Chondrocyte (in vitro differentiated cells): ENCODE measurements around the gene PSMG4. TPM values are rescaled to one million over a fixed set of nuclear protein-coding genes. Genes with fewer than 3 reads are reported as not detected.

Experiments
- DNase-seq: peaks from one replicate; pipeline ENCODE4 v3.0.0; 2021; ENCODE audit warnings: mixed read lengths, low spot score
- H3K27ac Mint-ChIP-seq: one replicate; pipeline ENCODE4 v1.8.0; 2021; ENCODE audit warnings: mild to moderate bottlenecking, moderate library complexity, mixed read lengths; ENCODE audit not compliant: unreplicated experiment
- H3K27me3 Mint-ChIP-seq: 2 replicates; pipeline ENCODE4 v1.8.0; 2021; ENCODE audit warnings: low read depth, mixed read lengths
- H3K36me3 Mint-ChIP-seq: 2 replicates; pipeline ENCODE4 v1.8.0; 2021; ENCODE audit warnings: low read depth, mixed read lengths
- H3K4me1 Mint-ChIP-seq: 2 replicates; pipeline ENCODE4 v1.8.0; 2021; ENCODE audit warnings: low read depth, mild to moderate bottlenecking, mixed read lengths
- H3K4me3 Mint-ChIP-seq: one replicate; pipeline ENCODE4 v1.8.0; 2021; ENCODE audit warnings: mild to moderate bottlenecking, moderate library complexity, mixed read lengths; ENCODE audit not compliant: unreplicated experiment
- H3K9me3 Mint-ChIP-seq: 2 replicates; pipeline ENCODE4 v1.8.0; 2021; ENCODE audit warnings: low read depth, mixed read lengths
- total RNA-seq: library from RNA; stranded (reverse); gene quantifications from 3 replicates; pipeline ENCODE4 v1.2.1, GENCODE V29; 2021
- TF ChIP-seq, protein P1 (sequence below): fragments of 200-600 bp; sonication (generic); IDR thresholded peaks from 2 replicates; pipeline ENCODE4 v1.5.0; 2021; ENCODE audit warnings: antibody characterized with exemption, mild to moderate bottlenecking, moderate library complexity

PSMG4 gene
- total RNA-seq, 1 donor from 2014 or later = 16.2 TPM

DNA sequence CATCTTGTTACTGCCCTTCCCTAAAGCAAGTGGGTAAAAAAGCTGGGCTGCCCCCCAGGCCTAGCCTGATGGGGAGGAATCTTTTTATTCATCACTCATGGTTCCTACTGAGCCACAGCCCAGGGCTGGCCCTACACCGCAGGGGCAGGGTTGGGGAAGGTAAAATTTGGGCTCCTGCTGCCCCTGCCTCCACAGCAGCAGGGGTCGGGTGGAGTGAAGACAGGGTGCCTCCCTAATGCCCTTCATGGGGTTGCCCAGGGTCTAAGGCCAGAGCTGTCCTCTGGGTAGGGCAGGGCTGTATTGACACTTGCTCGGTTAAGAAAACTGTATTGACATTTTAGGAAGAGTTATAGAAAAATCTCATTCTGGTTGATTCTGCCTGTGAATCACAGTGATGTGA is 8.9 kb upstream of the PSMG4 start:
- Mint-ChIP-seq H3K4me1 (peaks cover 43% of the 10 kb centered on the region), H3K27ac (no peak overlapping the region), H3K9me3 (peaks cover 4% of the 10 kb centered on the region), H3K27me3 (no peaks in the 10 kb centered on the region), H3K4me3 (no peak overlapping the region), H3K36me3 (no peaks in the 10 kb centered on the region)
- no peak for DNase-seq
- TF ChIP-seq, protein P1, sequence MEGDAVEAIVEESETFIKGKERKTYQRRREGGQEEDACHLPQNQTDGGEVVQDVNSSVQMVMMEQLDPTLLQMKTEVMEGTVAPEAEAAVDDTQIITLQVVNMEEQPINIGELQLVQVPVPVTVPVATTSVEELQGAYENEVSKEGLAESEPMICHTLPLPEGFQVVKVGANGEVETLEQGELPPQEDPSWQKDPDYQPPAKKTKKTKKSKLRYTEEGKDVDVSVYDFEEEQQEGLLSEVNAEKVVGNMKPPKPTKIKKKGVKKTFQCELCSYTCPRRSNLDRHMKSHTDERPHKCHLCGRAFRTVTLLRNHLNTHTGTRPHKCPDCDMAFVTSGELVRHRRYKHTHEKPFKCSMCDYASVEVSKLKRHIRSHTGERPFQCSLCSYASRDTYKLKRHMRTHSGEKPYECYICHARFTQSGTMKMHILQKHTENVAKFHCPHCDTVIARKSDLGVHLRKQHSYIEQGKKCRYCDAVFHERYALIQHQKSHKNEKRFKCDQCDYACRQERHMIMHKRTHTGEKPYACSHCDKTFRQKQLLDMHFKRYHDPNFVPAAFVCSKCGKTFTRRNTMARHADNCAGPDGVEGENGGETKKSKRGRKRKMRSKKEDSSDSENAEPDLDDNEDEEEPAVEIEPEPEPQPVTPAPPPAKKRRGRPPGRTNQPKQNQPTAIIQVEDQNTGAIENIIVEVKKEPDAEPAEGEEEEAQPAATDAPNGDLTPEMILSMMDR = no peak

DNA sequence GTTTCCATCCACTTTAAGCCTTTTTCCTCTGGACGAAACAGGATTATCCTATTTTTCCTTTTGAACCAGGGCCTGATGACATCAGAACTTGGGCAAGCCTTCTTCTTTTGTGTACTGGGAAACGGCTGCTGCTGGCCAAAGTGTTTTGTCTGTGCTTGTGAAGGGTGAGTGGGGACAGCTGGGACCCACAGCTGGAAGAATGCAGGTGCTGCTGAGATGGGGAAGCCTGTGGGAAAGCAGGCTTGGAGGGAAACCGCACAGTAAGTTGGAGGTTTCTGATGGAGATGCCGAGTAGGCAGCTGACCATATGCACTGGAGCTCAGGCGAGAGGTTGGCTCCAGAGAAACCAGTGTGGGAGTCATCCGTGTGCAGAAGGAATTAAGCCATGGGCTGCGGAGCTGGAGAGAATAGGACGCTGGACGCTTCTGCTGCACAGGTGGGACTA is 8.5 kb upstream of the PSMG4 start:
- no peaks in the 10 kb centered on the region for H3K36me3 Mint-ChIP-seq
- H3K9me3 Mint-ChIP-seq = peaks cover 4% of the 10 kb centered on the region
- TF ChIP-seq, protein P1 = no peak
- no peak overlapping the region for H3K27ac Mint-ChIP-seq
- no peaks in the 10 kb centered on the region for H3K27me3 Mint-ChIP-seq
- no peak for DNase-seq
- no peak overlapping the region for H3K4me3 Mint-ChIP-seq
- H3K4me1 Mint-ChIP-seq = peaks cover 43% of the 10 kb centered on the region

DNA sequence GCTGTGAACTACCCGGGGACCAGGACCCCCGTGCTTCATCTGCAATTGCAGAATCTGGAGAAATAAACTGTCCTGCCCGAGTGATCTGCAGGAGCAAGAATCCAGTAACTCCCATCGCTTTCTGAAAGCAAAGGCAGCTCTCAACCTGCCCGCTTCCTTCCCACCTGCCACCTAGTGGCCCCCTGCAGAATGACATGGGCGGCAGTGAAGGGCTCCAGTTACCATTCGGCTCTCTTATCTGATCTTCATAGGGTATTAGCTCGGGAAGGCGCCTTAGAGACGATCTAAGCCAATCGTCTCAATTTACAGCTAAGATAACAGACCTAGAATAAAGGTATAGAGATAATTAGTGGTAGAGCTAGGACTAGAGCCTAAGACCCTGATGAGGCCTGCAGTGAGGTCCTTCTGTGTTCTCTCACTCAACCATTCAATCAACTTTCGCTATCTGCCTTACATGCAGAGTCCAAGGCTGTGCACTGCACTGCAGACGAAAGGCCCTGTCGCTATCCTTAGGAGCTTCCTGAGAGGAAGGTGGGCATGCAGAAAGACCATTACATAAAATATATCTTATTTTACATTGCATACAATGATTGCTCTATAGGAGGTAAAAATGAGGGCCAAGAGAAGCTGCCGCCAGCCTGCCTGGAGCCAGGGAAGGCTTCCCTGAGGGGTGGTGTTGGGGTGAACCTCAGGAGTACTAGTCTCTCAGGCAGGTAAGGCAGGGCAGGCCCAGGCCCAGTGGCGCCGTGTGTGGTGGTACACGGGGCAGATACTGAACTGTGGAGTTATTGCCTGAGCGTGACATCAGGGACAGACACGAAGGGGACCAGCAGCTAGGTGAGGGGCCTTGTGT is 7.1 kb upstream of the PSMG4 start:
- peaks cover 38% of the 10 kb centered on the region for H3K4me1 Mint-ChIP-seq
- DNase-seq = no peak
- H3K9me3 Mint-ChIP-seq = peaks cover 4% of the 10 kb centered on the region
- no peaks in the 10 kb centered on the region for H3K27me3 Mint-ChIP-seq
- peak overlapping the region; percentile 46 for H3K27ac Mint-ChIP-seq
- no peak overlapping the region for H3K4me3 Mint-ChIP-seq
- TF ChIP-seq, protein P1 = peak; percentile 94
- no peaks in the 10 kb centered on the region for H3K36me3 Mint-ChIP-seq

GRCh38 chr6:3252369-3252768 is 6.4 kb upstream of the PSMG4 start:
- TF ChIP-seq, protein P1 = no peak
- no peak for DNase-seq
- H3K9me3 Mint-ChIP-seq = peaks cover 4% of the 10 kb centered on the region
- no peak overlapping the region for H3K27ac Mint-ChIP-seq
- H3K4me1 Mint-ChIP-seq = peaks cover 31% of the 10 kb centered on the region
- no peaks in the 10 kb centered on the region for H3K27me3 Mint-ChIP-seq
- H3K4me3 Mint-ChIP-seq = no peak overlapping the region
- H3K36me3 Mint-ChIP-seq = no peaks in the 10 kb centered on the region

DNA sequence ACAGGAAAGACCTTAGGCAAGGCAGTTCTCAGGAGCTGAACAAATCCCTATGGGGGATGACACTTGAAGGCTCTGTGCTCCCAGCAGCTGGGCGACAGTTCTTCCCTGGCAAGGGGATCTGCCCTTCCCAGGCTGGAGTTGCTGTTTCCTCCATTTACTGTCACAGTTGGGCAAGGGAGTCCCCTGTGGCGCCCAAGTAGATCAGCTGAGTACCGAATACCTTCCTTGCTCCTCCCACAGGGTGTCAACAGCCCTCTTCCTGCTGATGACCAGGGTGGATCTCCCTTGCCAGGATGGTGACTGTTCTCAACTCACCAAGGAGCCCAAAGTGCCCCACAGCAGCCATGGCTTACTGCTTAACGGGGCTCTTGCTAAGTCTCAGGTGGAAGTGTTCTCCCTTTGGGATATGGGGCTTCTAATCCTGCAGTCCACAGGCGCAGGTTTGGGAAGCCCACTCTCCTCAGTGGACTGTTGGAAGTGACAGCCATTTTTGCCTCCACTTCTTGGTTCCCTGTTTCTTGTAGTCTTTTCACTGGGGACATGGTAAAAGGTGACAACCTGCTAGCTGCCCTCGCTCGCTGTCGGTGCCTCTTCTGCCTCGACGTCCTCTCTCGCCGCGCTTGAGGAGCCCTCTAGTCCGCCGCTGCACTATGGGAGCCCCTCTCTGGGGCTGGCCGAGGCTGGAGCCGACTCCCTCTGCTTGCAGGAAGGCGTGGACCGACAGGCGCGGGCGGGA is 5.7 kb upstream of the PSMG4 start:
- Mint-ChIP-seq H3K9me3 (peaks cover 4% of the 10 kb centered on the region), H3K36me3 (no peaks in the 10 kb centered on the region), H3K4me1 (peaks cover 24% of the 10 kb centered on the region), H3K27me3 (no peaks in the 10 kb centered on the region), H3K4me3 (no peak overlapping the region), H3K27ac (no peak overlapping the region)
- DNase-seq = no peak
- TF ChIP-seq, protein P1 = no peak
